GM23338 (cell line): ENCODE data around the gene SGSH. TPM values are rescaled to one million over a fixed set of nuclear protein-coding genes. Genes with fewer than 3 reads are reported as not detected.

Experiments
- ATAC-seq: fragments of 200-7000 bp; cut with Tn5 transposase; 3 replicates; pipeline ENCODE4 v1.9.1; 2020
- DNase-seq: peaks from one replicate; pipeline ENCODE4 v3.0.0-alpha.2; 2015; ENCODE audit warnings: low spot score
- H2AFZ ChIP-seq: fragments of 200-600 bp; sonication (generic); 2 replicates; pipeline ENCODE4 v1.8.0; 2016; ENCODE audit warnings: antibody characterized with exemption, mild to moderate bottlenecking, moderate library complexity
- H3F3A ChIP-seq: fragments of 200-600 bp; sonication (generic); replicated peaks from 2 replicates; pipeline ENCODE4 v1.8.0; 2017; ENCODE audit warnings: antibody characterized with exemption, mixed run types, low read depth
- H3K27ac ChIP-seq: fragments of 200-600 bp; sonication (generic); 2 replicates; pipeline ENCODE4 v1.6.1; 2016; ENCODE audit warnings: low read depth
- H3K27me3 ChIP-seq: fragments of 200-600 bp; sonication (generic); 2 replicates; pipeline ENCODE4 v1.8.0; 2016; ENCODE audit warnings: mild to moderate bottlenecking, mixed run types, moderate library complexity; ENCODE audit not compliant: insufficient read depth
- H3K36me3 ChIP-seq: fragments of 200-600 bp; sonication (generic); 2 replicates; pipeline ENCODE4 v1.8.0; 2016; ENCODE audit warnings: mild to moderate bottlenecking; ENCODE audit not compliant: insufficient read depth
- H3K4me1 ChIP-seq: fragments of 200-600 bp; sonication (generic); 2 replicates; pipeline ENCODE4 v1.8.0; 2016; ENCODE audit warnings: mild to moderate bottlenecking, moderate library complexity; ENCODE audit not compliant: insufficient read depth
- H3K4me2 ChIP-seq: fragments of 200-600 bp; sonication (generic); 2 replicates; pipeline ENCODE4 v1.7.1; 2017; ENCODE audit warnings: mixed run types
- H3K4me3 ChIP-seq: fragments of 200-600 bp; sonication (generic); 2 replicates; pipeline ENCODE4 v1.6.1; 2016; ENCODE audit warnings: mixed run types
- H3K79me2 ChIP-seq: fragments of 200-600 bp; sonication (generic); replicated peaks from 2 replicates; pipeline ENCODE4 v1.8.0; 2017; ENCODE audit warnings: mild to moderate bottlenecking; ENCODE audit not compliant: insufficient read depth
- H3K9me2 ChIP-seq: fragments of 200-600 bp; sonication (generic); 2 replicates; pipeline ENCODE4 v1.8.0; 2017; ENCODE audit not compliant: insufficient read depth
- H4K20me1 ChIP-seq: fragments of 200-600 bp; sonication (generic); replicated peaks from 2 replicates; pipeline ENCODE4 v1.8.0; 2017; ENCODE audit warnings: mild to moderate bottlenecking; ENCODE audit not compliant: insufficient read depth
- H3K27ac Mint-ChIP-seq: 2 replicates; pipeline ENCODE4 v1.8.0; 2020; ENCODE audit warnings: inconsistent platforms, mild to moderate bottlenecking, moderate library complexity, mixed read lengths
- H3K27me3 Mint-ChIP-seq: 3 replicates; pipeline ENCODE4 v1.8.0; 2022; ENCODE audit warnings: low read depth, mild to moderate bottlenecking, moderate library complexity, mixed read lengths, inconsistent platforms; ENCODE audit not compliant: insufficient read depth, poor library complexity
- H3K36me3 Mint-ChIP-seq: 3 replicates; pipeline ENCODE4 v1.8.0; 2021; ENCODE audit warnings: low read depth, mild to moderate bottlenecking, inconsistent platforms, moderate library complexity, mixed read lengths
- H3K4me1 Mint-ChIP-seq: 3 replicates; pipeline ENCODE4 v1.8.0; 2020; ENCODE audit warnings: mild to moderate bottlenecking, inconsistent platforms, mixed read lengths
- H3K4me3 Mint-ChIP-seq: 3 replicates; pipeline ENCODE4 v1.8.0; 2021; ENCODE audit warnings: moderate library complexity, mild to moderate bottlenecking, inconsistent platforms, mixed read lengths
- H3K9me3 Mint-ChIP-seq: 3 replicates; pipeline ENCODE4 v1.8.0; 2020; ENCODE audit warnings: moderate library complexity, mild to moderate bottlenecking, inconsistent platforms, mixed read lengths
- CREB1 ChIP-seq: fragments of 250-450 bp; sonication (Bioruptor Pico); IDR thresholded peaks from 2 replicates; pipeline ENCODE4 v1.5.0; 2020; ENCODE audit warnings: low read depth, mild to moderate bottlenecking, moderate library complexity
- EZH2 ChIP-seq: fragments of 200-600 bp; sonication (generic); IDR thresholded peaks from one replicate; pipeline ENCODE4 v1.8.0; 2017; ENCODE audit warnings: antibody characterized with exemption, mild to moderate bottlenecking, low read depth; ENCODE audit not compliant: unreplicated experiment
- EZH2phosphoT487 ChIP-seq: fragments of 200-600 bp; sonication (generic); IDR thresholded peaks from one replicate; pipeline ENCODE4 v1.8.1; 2018; ENCODE audit warnings: antibody characterized with exemption; ENCODE audit not compliant: unreplicated experiment
- NANOG ChIP-seq: IDR thresholded peaks from 2 replicates; pipeline ENCODE4 v1.6.1; 2016; ENCODE audit warnings: antibody characterized with exemption, borderline replicate concordance
- POLR2AphosphoS5 ChIP-seq: IDR thresholded peaks from 2 replicates; pipeline ENCODE4 v1.6.1; 2016; ENCODE audit warnings: antibody characterized with exemption, low read depth
- STAT1 ChIP-seq: IDR thresholded peaks from one replicate; pipeline ENCODE4 v1.6.1; 2016; ENCODE audit warnings: antibody characterized with exemption; ENCODE audit not compliant: unreplicated experiment
- ZNF331 ChIP-seq: fragments of 250-450 bp; sonication (Bioruptor Pico); IDR thresholded peaks from 2 replicates; pipeline ENCODE4 v1.5.0; 2020; ENCODE audit warnings: low read depth, mild to moderate bottlenecking, moderate library complexity
- polyA plus RNA-seq: library from polyadenylated mRNA; unstranded; fragments of >200 nt; fragmentation: Nextera tagmentation; extraction: Ambion mirVana; gene quantifications from 2 replicates; pipeline ENCODE4 v1.2.1, GENCODE V29; 2016
- total RNA-seq: library from RNA; depleted of rRNA; stranded (reverse); fragments of >200 nt; shearing (Covaris generic); gene quantifications from 2 replicates; pipeline ENCODE4 v1.2.3, GENCODE V29; 2014
- TF ChIP-seq, protein P1 (sequence below): fragments of 250-450 bp; sonication (Bioruptor Pico); IDR thresholded peaks from 2 replicates; pipeline ENCODE4 v1.5.0; 2020; ENCODE audit warnings: mild to moderate bottlenecking, moderate library complexity
- TF ChIP-seq, protein P2 (sequence below), 2 experiments: fragments of 200-600 bp in 1 of 2; sonication (generic) in 1 of 2; conservative IDR thresholded peaks; 2 replicates each; pipeline versions ENCODE4 v1.5.1 to v1.6.1; 2016 to 2017; ENCODE audit warnings: antibody characterized with exemption in 2 of 2, low read depth in 2 of 2, mild to moderate bottlenecking in 2 of 2, moderate library complexity in 1 of 2
- TF ChIP-seq, protein P3 (sequence below): IDR thresholded peaks from 2 replicates; pipeline ENCODE4 v1.6.1; 2016; ENCODE audit warnings: antibody characterized with exemption

SGSH gene
- total and polyA plus RNA-seq, 2 experiments from 2014 or later: 9.6 to 17.5 TPM

DNA sequence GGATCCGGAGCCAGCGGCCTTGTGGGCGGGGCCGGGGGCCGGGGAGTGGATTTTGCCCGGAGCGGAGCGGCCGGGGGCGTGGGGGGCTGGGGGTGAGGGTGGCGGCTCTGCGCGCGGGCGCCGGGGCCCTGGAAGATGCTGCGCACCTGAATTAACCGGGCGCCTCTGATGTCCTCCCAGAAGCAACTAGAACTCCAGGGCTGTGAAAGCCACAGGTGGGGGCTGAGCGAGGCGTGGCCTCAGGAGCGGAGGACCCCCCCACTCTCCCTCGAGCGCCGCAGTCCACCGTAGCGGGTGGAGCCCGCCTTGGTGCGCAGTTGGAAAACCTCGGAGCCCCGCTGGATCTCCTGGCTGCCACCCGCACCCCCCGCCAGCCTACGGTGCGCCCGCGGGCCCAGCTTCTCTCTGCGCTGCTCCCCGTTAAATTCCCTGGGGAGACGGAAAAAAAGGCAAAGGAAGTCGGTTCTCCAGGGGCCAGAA lies 643 bp upstream of the SGSH start (continued):
- TF ChIP-seq, protein P1, sequence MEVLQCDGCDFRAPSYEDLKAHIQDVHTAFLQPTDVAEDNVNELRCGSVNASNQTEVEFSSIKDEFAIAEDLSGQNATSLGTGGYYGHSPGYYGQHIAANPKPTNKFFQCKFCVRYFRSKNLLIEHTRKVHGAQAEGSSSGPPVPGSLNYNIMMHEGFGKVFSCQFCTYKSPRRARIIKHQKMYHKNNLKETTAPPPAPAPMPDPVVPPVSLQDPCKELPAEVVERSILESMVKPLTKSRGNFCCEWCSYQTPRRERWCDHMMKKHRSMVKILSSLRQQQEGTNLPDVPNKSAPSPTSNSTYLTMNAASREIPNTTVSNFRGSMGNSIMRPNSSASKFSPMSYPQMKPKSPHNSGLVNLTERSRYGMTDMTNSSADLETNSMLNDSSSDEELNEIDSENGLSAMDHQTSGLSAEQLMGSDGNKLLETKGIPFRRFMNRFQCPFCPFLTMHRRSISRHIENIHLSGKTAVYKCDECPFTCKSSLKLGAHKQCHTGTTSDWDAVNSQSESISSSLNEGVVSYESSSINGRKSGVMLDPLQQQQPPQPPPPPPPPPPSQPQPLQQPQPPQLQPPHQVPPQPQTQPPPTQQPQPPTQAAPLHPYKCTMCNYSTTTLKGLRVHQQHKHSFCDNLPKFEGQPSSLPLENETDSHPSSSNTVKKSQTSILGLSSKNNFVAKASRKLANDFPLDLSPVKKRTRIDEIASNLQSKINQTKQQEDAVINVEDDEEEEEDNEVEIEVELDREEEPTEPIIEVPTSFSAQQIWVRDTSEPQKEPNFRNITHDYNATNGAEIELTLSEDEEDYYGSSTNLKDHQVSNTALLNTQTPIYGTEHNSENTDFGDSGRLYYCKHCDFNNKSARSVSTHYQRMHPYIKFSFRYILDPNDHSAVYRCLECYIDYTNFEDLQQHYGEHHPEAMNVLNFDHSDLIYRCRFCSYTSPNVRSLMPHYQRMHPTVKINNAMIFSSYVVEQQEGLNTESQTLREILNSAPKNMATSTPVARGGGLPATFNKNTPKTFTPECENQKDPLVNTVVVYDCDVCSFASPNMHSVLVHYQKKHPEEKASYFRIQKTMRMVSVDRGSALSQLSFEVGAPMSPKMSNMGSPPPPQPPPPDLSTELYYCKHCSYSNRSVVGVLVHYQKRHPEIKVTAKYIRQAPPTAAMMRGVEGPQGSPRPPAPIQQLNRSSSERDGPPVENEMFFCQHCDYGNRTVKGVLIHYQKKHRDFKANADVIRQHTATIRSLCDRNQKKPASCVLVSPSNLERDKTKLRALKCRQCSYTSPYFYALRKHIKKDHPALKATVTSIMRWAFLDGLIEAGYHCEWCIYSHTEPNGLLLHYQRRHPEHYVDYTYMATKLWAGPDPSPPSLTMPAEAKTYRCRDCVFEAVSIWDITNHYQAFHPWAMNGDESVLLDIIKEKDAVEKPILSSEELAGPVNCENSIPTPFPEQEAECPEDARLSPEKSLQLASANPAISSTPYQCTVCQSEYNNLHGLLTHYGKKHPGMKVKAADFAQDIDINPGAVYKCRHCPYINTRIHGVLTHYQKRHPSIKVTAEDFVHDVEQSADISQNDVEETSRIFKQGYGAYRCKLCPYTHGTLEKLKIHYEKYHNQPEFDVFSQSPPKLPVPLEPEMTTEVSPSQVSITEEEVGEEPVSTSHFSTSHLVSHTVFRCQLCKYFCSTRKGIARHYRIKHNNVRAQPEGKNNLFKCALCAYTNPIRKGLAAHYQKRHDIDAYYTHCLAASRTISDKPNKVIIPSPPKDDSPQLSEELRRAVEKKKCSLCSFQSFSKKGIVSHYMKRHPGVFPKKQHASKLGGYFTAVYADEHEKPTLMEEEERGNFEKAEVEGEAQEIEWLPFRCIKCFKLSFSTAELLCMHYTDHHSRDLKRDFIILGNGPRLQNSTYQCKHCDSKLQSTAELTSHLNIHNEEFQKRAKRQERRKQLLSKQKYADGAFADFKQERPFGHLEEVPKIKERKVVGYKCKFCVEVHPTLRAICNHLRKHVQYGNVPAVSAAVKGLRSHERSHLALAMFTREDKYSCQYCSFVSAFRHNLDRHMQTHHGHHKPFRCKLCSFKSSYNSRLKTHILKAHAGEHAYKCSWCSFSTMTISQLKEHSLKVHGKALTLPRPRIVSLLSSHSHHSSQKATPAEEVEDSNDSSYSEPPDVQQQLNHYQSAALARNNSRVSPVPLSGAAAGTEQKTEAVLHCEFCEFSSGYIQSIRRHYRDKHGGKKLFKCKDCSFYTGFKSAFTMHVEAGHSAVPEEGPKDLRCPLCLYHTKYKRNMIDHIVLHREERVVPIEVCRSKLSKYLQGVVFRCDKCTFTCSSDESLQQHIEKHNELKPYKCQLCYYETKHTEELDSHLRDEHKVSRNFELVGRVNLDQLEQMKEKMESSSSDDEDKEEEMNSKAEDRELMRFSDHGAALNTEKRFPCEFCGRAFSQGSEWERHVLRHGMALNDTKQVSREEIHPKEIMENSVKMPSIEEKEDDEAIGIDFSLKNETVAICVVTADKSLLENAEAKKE (CRISPR knock-in tag): no peak
- TF ChIP-seq NANOG (no peak), CREB1 (no peak), EZH2phosphoT487 (no peak)
- TF ChIP-seq, protein P2, sequence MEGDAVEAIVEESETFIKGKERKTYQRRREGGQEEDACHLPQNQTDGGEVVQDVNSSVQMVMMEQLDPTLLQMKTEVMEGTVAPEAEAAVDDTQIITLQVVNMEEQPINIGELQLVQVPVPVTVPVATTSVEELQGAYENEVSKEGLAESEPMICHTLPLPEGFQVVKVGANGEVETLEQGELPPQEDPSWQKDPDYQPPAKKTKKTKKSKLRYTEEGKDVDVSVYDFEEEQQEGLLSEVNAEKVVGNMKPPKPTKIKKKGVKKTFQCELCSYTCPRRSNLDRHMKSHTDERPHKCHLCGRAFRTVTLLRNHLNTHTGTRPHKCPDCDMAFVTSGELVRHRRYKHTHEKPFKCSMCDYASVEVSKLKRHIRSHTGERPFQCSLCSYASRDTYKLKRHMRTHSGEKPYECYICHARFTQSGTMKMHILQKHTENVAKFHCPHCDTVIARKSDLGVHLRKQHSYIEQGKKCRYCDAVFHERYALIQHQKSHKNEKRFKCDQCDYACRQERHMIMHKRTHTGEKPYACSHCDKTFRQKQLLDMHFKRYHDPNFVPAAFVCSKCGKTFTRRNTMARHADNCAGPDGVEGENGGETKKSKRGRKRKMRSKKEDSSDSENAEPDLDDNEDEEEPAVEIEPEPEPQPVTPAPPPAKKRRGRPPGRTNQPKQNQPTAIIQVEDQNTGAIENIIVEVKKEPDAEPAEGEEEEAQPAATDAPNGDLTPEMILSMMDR (conservative IDR thresholded peaks at IDR 0.05; ENCODE audit: low read depth in 2 of 2): no peak
- TF ChIP-seq, protein P3, sequence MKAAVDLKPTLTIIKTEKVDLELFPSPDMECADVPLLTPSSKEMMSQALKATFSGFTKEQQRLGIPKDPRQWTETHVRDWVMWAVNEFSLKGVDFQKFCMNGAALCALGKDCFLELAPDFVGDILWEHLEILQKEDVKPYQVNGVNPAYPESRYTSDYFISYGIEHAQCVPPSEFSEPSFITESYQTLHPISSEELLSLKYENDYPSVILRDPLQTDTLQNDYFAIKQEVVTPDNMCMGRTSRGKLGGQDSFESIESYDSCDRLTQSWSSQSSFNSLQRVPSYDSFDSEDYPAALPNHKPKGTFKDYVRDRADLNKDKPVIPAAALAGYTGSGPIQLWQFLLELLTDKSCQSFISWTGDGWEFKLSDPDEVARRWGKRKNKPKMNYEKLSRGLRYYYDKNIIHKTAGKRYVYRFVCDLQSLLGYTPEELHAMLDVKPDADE: no peak

DNA sequence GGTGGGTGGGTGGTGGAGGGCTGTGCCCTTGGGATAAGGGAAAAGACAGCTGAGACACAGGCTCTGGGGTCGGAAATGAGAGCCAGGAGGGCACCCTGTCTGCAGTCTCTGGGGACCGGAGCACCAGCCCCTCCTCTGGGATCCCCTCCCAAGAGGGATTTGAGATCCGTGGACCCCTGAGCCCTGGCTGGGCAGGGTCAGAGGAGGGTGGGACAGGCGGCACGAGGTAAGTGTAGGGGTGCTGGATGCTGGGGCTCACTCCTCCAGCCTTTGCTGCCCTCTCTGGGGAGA lies 425 bp downstream of the SGSH start:
- peak overlapping the region; percentile 94 for H2AFZ ChIP-seq
- no peaks in the 10 kb centered on the region for H3K9me2 ChIP-seq
- Mint-ChIP-seq H3K27me3 (peaks cover 7% of the 10 kb centered on the region), H3K9me3 (no peaks in the 10 kb centered on the region; the same call in 2 of the 3 replicates), H3K4me1 (peaks cover 16% of the 10 kb centered on the region), H3K27ac (peak overlapping the region; percentile 52; the same call in 1 of the 2 replicates), H3K4me3 (peak overlapping the region; percentile 94), H3K36me3 (peaks cover 28% of the 10 kb centered on the region)
- peak; percentile 16; the same call in 2 of the 3 replicates for ATAC-seq
- no peak for DNase-seq
- no peaks in the 10 kb centered on the region for H3K27me3 ChIP-seq
- 0 out of 2 replicates have a peak, but pooled peaks cover 3% of the 10 kb centered on the region for H3K4me1 ChIP-seq
- H3K27ac ChIP-seq: no peak overlapping the region
- H4K20me1 ChIP-seq: no peaks in the 10 kb centered on the region
- H3K36me3 ChIP-seq: no peaks in the 10 kb centered on the region
- peak overlapping the region; percentile 97 for H3K4me2 ChIP-seq
- peak overlapping the region; percentile 93 for H3K4me3 ChIP-seq
- peaks cover 7% of the 10 kb centered on the region; the same call in 1 of the 2 replicates for H3K79me2 ChIP-seq
- H3F3A ChIP-seq: peaks cover 7% of the 10 kb centered on the region; the same call in 1 of the 2 replicates
- TF ChIP-seq EZH2phosphoT487 (no peak), CREB1 (no peak), NANOG (no peak), EZH2 (no peak), STAT1 (no peak), ZNF331 (CRISPR knock-in tag) (no peak), POLR2AphosphoS5 (no peak)
